Measurements from ENCODE around the gene AOC3. TPM values are rescaled to one million over a fixed set of nuclear protein-coding genes. Genes with fewer than 3 reads are reported as not detected.
A peak's percentile ranks its signal among the peaks of the same experiment; 100 is the strongest.

AOC3 gene
- total and polyA plus RNA-seq, 4 donors, result 2.0 to 18.2 (median 4.7) TPM

DNA sequence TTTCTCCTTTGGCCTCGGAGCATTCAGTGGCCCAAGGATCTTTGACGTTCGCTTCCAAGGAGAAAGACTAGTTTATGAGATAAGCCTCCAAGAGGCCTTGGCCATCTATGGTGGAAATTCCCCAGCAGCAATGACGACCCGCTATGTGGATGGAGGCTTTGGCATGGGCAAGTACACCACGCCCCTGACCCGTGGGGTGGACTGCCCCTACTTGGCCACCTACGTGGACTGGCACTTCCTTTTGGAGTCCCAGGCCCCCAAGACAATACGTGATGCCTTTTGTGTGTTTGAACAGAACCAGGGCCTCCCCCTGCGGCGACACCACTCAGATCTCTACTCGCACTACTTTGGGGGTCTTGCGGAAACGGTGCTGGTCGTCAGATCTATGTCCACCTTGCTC, 1.4 kb downstream of the AOC3 start:
- no peak for DNase-seq (ENCODE audit: low spot score)
- Histone ChIP-seq H3K27ac (ENCODE audit: low read depth in 1 of 2, low read length in 2 of 2) (peak overlapping the region in 1 of 2 donors; percentile 15), H3K36me3 (ENCODE audit: control insufficient read depth in 4 of 4, insufficient read depth in 3 of 4, low read depth in 1 of 4, low read length in 3 of 4) (no peaks in the 10 kb centered on the region), H3K4me3 (ENCODE audit: low read depth in 1 of 3, low read length in 3 of 3) (no peak overlapping the region), H3K27me3 (ENCODE audit: control insufficient read depth in 4 of 4, insufficient read depth in 4 of 4, low read length in 3 of 4) (no peaks in the 10 kb centered on the region), H3K9ac (ENCODE audit: low read depth in 1 of 2, low read length in 2 of 2) (no peak overlapping the region), H3K9me3 (ENCODE audit: control insufficient read depth in 4 of 4, low read length in 3 of 4) (no peaks in the 10 kb centered on the region), H3K4me1 (ENCODE audit: control insufficient read depth in 4 of 4, insufficient read depth in 4 of 4, low read length in 3 of 4) (peaks cover 0 to 28% (median 25%) of the 10 kb centered on the region in 4 donors)
- WGBS, result 89% methylated on average over 15 of the region's 15 CpGs
- TF ChIP-seq FOXA1 (IDR thresholded peaks at IDR 0.05) (no peak), HNF4A (conservative IDR thresholded peaks at IDR 0.05) (no peak), RXRA (IDR thresholded peaks at IDR 0.05) (no peak), GABPA (IDR thresholded peaks at IDR 0.05 in 1 of 2, conservative IDR thresholded peaks at IDR 0.05 in 1 of 2) (no peak), NR2F2 (IDR thresholded peaks at IDR 0.05) (no peak), YY1 (IDR thresholded peaks at IDR 0.05) (no peak), SP1 (IDR thresholded peaks at IDR 0.05) (no peak), JUND (IDR thresholded peaks at IDR 0.05) (no peak), EGR1 (IDR thresholded peaks at IDR 0.05; ENCODE audit: low read depth in 2 of 2) (no peak), CTCF (IDR thresholded peaks at IDR 0.05; ENCODE audit: low read depth, low read length, missing input control) (no peak)
- TF ChIP-seq, protein P1, sequence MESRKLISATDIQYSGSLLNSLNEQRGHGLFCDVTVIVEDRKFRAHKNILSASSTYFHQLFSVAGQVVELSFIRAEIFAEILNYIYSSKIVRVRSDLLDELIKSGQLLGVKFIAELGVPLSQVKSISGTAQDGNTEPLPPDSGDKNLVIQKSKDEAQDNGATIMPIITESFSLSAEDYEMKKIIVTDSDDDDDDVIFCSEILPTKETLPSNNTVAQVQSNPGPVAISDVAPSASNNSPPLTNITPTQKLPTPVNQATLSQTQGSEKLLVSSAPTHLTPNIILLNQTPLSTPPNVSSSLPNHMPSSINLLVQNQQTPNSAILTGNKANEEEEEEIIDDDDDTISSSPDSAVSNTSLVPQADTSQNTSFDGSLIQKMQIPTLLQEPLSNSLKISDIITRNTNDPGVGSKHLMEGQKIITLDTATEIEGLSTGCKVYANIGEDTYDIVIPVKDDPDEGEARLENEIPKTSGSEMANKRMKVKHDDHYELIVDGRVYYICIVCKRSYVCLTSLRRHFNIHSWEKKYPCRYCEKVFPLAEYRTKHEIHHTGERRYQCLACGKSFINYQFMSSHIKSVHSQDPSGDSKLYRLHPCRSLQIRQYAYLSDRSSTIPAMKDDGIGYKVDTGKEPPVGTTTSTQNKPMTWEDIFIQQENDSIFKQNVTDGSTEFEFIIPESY (IDR thresholded peaks at IDR 0.05), result no peak
- TF ChIP-seq, protein P2, sequence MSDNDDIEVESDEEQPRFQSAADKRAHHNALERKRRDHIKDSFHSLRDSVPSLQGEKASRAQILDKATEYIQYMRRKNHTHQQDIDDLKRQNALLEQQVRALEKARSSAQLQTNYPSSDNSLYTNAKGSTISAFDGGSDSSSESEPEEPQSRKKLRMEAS (IDR thresholded peaks at IDR 0.05), result no peak
- TF ChIP-seq, protein P3, sequence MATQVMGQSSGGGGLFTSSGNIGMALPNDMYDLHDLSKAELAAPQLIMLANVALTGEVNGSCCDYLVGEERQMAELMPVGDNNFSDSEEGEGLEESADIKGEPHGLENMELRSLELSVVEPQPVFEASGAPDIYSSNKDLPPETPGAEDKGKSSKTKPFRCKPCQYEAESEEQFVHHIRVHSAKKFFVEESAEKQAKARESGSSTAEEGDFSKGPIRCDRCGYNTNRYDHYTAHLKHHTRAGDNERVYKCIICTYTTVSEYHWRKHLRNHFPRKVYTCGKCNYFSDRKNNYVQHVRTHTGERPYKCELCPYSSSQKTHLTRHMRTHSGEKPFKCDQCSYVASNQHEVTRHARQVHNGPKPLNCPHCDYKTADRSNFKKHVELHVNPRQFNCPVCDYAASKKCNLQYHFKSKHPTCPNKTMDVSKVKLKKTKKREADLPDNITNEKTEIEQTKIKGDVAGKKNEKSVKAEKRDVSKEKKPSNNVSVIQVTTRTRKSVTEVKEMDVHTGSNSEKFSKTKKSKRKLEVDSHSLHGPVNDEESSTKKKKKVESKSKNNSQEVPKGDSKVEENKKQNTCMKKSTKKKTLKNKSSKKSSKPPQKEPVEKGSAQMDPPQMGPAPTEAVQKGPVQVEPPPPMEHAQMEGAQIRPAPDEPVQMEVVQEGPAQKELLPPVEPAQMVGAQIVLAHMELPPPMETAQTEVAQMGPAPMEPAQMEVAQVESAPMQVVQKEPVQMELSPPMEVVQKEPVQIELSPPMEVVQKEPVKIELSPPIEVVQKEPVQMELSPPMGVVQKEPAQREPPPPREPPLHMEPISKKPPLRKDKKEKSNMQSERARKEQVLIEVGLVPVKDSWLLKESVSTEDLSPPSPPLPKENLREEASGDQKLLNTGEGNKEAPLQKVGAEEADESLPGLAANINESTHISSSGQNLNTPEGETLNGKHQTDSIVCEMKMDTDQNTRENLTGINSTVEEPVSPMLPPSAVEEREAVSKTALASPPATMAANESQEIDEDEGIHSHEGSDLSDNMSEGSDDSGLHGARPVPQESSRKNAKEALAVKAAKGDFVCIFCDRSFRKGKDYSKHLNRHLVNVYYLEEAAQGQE (IDR thresholded peaks at IDR 0.05), result no peak

GRCh38 chr17:42853004-42853403, 2.0 kb downstream of the AOC3 start:
- TF ChIP-seq HNF4A (conservative IDR thresholded peaks at IDR 0.05), result no peak
- no peak for DNase-seq (ENCODE audit: low spot score)
- Histone ChIP-seq H3K9me3 (ENCODE audit: control insufficient read depth in 4 of 4, low read length in 3 of 4) (no peaks in the 10 kb centered on the region), H3K36me3 (ENCODE audit: control insufficient read depth in 4 of 4, insufficient read depth in 3 of 4, low read depth in 1 of 4, low read length in 3 of 4) (no peaks in the 10 kb centered on the region), H3K4me1 (ENCODE audit: control insufficient read depth in 4 of 4, insufficient read depth in 4 of 4, low read length in 3 of 4) (peaks cover 0 to 28% (median 25%) of the 10 kb centered on the region in 4 donors), H3K9ac (ENCODE audit: low read depth in 1 of 2, low read length in 2 of 2) (no peak overlapping the region), H3K4me3 (ENCODE audit: low read depth in 1 of 3, low read length in 3 of 3) (peak overlapping the region in 1 of 3 donors; percentile 1), H3K27ac (ENCODE audit: low read depth in 1 of 2, low read length in 2 of 2) (peak overlapping the region in 1 of 2 donors; percentile 15), H3K27me3 (ENCODE audit: control insufficient read depth in 4 of 4, insufficient read depth in 4 of 4, low read length in 3 of 4) (no peaks in the 10 kb centered on the region)
- 70% methylated on average over 4 of the region's 4 CpGs for WGBS

All from liver (tissue), 9 donors.